ENCODE measurements around the gene LPP.
"Not testable (repeated sequence)": the region's sequence is repeated elsewhere in the genome, so short reads cannot be mapped to it uniquely, and the experiment has no call there.

Gene LPP

GRCh38 chr3:188402229-188402628, 248.3 kb downstream of the LPP start:
- Mint-ChIP-seq H3K4me3 (no peak overlapping the region), H3K9me3 (peaks cover 10 to 11% of the 10 kb centered on the region in 2 donors), H3K27me3 (no peaks in the 10 kb centered on the region), H3K4me1 (peaks cover 73% of the 10 kb centered on the region), H3K27ac (no peak overlapping the region)
- ATAC-seq (no peak), DNase-seq (no peak)

GRCh38 chr3:188403404-188403803, 249.4 kb downstream of the LPP start:
- Mint-ChIP-seq H3K4me1 (peaks cover 61% of the 10 kb centered on the region), H3K4me3 (peak overlapping the region in 1 of 2 donors; percentile 21), H3K27ac (no peak overlapping the region)

GRCh38 chr3:188404124-188404523, 250.2 kb downstream of the LPP start:
- ATAC-seq = no peak
- Mint-ChIP-seq H3K27me3 (no peaks in the 10 kb centered on the region), H3K27ac (no peak overlapping the region), H3K4me3 (no peak overlapping the region), H3K4me1 (peaks cover 54% of the 10 kb centered on the region), H3K9me3 (peaks cover 10 to 11% of the 10 kb centered on the region in 2 donors)
- DNase-seq = no peak

More at GRCh38 chr3:188403404-188403803, 249.4 kb downstream of the LPP start:
- Mint-ChIP-seq H3K9me3 (peaks cover 10 to 11% of the 10 kb centered on the region in 2 donors), H3K27me3 (no peaks in the 10 kb centered on the region)
- ATAC-seq (peak; percentile 41), DNase-seq (no peak)

GRCh38 chr3:188404701-188405100, 250.7 kb downstream of the LPP start:
- peaks cover 49% of the 10 kb centered on the region for H3K4me1 Mint-ChIP-seq

GRCh38 chr3:188407158-188407880, 253.4 kb downstream of the LPP start:
- no peaks in the 10 kb centered on the region for H3K27me3 Mint-ChIP-seq
- no peak overlapping the region for H3K4me3 Mint-ChIP-seq
- peaks cover 5 to 6% of the 10 kb centered on the region in 2 donors for H3K9me3 Mint-ChIP-seq
- no peak overlapping the region for H3K27ac Mint-ChIP-seq
- ATAC-seq (no peak), DNase-seq (no peak)
- peaks cover 25% of the 10 kb centered on the region for H3K4me1 Mint-ChIP-seq

More at GRCh38 chr3:188404701-188405100, 250.7 kb downstream of the LPP start:
- Mint-ChIP-seq H3K4me3 (no peak overlapping the region), H3K27ac (peak overlapping the region in 1 of 2 donors; percentile 59), H3K27me3 (no peaks in the 10 kb centered on the region), H3K9me3 (peaks cover 10 to 11% of the 10 kb centered on the region in 2 donors)
- ATAC-seq (no peak), DNase-seq (no peak)

GRCh38 chr3:188408831-188409230, 254.9 kb downstream of the LPP start:
- ATAC-seq (no peak), DNase-seq (no peak)
- H3K4me1 Mint-ChIP-seq = peaks cover 10% of the 10 kb centered on the region
- no peaks in the 10 kb centered on the region for H3K9me3 Mint-ChIP-seq
- no peaks in the 10 kb centered on the region for H3K27me3 Mint-ChIP-seq
- no peak overlapping the region for H3K27ac Mint-ChIP-seq
- H3K4me3 Mint-ChIP-seq = no peak overlapping the region

DNA sequence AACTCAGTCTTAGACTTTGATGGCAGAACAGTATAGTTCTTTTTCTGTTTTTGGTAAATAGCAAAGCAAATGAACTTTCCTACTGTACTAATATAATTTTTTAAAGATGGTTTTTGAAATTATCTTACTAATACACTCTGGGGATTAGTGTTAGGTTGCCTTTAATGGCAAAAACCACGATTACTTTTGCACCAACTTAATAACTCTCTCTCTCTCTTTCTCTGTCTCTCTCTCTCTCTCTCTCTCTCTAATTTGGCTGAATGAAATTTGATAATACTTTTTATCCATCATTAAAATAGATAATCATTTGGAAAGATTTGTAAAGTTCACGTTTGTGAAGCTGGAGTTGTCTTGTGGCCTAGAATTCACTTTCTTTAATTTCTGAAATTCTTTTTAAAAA, 257.8 kb downstream of the LPP start:
- Mint-ChIP-seq H3K4me3 (no peak overlapping the region), H3K27me3 (no peaks in the 10 kb centered on the region), H3K27ac (no peak overlapping the region), H3K4me1 (no peaks in the 10 kb centered on the region), H3K9me3 (no peaks in the 10 kb centered on the region)
- DNase-seq = no peak
- no peak for ATAC-seq

GRCh38 chr3:188415196-188415595, 261.2 kb downstream of the LPP start:
- Mint-ChIP-seq H3K9me3 (no peaks in the 10 kb centered on the region), H3K4me1 (peaks cover 11% of the 10 kb centered on the region), H3K27me3 (no peaks in the 10 kb centered on the region), H3K27ac (no peak overlapping the region), H3K4me3 (no peak overlapping the region)
- ATAC-seq = no peak
- DNase-seq = no peak

DNA sequence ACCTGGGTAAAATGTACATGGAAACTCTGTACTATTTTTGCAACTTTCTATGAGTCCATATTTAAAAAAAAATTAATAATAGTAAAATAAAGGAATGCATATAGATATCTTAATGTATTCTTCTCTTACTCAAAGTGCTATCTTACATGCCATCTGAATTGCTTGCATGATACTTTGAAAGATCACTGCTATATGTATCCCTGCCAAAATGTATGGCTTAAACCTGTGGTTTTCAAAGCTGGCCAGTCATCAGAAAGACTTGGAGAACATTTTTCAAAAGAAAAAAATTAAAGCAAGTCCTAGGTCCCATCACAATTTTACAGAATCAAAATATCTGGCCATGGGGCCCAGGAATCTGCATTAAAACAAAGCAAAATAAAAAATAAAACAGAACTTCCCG, 262.1 kb downstream of the LPP start:
- Mint-ChIP-seq H3K4me1 (peaks cover 11% of the 10 kb centered on the region), H3K9me3 (no peaks in the 10 kb centered on the region), H3K27ac (no peak overlapping the region), H3K4me3 (no peak overlapping the region), H3K27me3 (no peaks in the 10 kb centered on the region)
- DNase-seq = no peak
- ATAC-seq = no peak

- H3K27me3 Mint-ChIP-seq = no peaks in the 10 kb centered on the region
- H3K27ac Mint-ChIP-seq = no peak overlapping the region
- H3K4me3 Mint-ChIP-seq = no peak overlapping the region
- H3K4me1 Mint-ChIP-seq = peaks cover 11% of the 10 kb centered on the region
- no peaks in the 10 kb centered on the region for H3K9me3 Mint-ChIP-seq
- ATAC-seq (no peak), DNase-seq (no peak)
Observed at GRCh38 chr3:188417271-188417696, 263.3 kb downstream of the LPP start.

DNA sequence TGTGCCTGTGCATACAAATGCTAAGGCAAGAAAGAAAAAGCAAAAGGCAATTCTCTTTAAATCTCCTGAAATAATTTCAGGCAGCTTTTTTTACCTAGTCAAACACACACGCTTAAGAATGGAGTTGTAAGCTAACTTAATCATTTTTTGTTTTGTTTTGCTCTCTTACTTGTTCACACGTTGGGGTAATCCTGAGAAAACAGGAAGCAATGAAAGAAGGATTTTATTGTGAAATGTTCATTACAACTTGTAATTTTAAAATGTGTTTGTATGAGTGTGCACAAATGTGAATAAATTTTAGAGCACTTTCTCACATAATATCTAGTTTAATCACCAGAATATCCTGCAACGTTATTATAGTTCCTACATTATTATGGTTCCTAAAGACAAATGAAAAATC, 263.8 kb downstream of the LPP start:
- Mint-ChIP-seq H3K27ac (no peak overlapping the region), H3K27me3 (no peaks in the 10 kb centered on the region), H3K4me3 (no peak overlapping the region), H3K9me3 (no peaks in the 10 kb centered on the region), H3K4me1 (peaks cover 11% of the 10 kb centered on the region)
- DNase-seq (no peak), ATAC-seq (no peak)

DNA sequence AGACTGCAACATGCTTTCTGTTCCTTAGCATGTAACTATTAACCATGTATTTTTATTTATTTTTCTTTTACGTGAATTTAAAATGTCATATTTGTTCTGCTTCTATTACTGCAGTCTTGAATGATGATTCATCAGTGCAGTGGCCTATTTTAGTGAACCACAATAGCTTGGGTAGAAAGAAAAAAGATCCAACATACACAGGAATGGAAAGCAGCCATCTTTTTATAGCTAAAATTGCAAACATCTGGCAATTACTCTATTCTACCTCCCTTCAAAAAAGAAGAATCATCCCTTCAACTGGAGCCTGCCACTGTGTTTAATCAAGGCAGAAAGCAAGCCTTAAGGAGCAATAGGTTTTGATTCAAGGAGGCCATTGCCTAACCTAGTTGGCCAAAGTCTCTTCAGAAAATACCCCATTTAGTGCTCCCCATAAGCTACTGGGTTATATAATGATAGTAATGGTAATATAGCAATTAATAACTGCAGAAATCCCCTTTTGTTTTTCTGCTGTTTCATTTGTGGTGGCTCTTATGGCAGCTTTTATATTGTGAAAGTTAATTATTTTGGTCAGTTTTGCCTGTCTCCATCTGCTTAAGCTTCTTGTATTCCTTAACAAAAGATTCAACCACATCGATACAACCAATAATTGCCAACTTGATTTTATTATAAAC, 267.3 kb downstream of the LPP start:
- H3K4me1 Mint-ChIP-seq = peaks cover 11% of the 10 kb centered on the region
- peaks cover 18 to 24% of the 10 kb centered on the region in 2 donors for H3K9me3 Mint-ChIP-seq
- no peak overlapping the region for H3K27ac Mint-ChIP-seq
- ATAC-seq (no peak), DNase-seq (no peak)
- no peaks in the 10 kb centered on the region for H3K27me3 Mint-ChIP-seq
- H3K4me3 Mint-ChIP-seq = no peak overlapping the region

DNA sequence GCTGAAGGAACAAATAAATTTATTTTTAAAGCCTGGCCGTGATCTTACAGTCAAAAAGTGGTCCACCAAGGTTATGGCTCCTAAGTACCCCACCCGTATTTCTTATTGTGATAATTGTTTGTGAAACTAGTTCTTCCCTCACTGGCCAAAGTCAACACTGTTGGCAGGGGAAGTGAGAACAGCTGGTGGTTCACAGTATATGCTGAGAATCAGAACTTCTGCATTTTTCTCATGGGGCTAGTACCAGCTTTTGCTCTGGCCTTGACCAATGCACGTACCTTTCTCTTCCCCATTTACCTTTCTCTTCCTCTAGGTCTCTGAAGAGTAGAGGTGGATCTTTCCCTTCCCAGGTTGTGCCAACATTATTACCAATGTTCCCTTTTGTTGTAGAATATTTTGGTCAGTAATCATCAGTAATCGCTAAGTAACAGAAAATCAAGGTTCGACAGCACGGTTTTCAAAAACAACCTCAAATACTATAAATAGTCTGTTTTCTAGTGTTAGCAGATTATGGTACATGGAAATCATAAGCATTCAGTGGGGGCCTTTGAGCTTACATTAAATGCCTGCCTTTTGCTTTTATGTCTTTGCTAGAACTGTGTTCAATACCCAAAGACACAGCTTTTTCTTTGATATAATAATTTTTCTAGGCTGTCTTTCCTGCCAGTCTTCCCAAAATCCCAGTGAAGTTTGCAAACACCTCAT, 268.0 kb downstream of the LPP start:
- Mint-ChIP-seq H3K27ac (no peak overlapping the region), H3K27me3 (no peaks in the 10 kb centered on the region), H3K9me3 (peaks cover 24 to 31% of the 10 kb centered on the region in 2 donors), H3K4me1 (peaks cover 10% of the 10 kb centered on the region), H3K4me3 (no peak overlapping the region)
- DNase-seq (no peak), ATAC-seq (no peak)

- DNase-seq, H3K4me3 Mint-ChIP-seq, H3K27me3 Mint-ChIP-seq, H3K4me1 Mint-ChIP-seq, ATAC-seq, H3K27ac Mint-ChIP-seq: not testable (repeated sequence)
- peaks cover 24 to 37% of the 10 kb centered on the region in 2 donors for H3K9me3 Mint-ChIP-seq
Observed at GRCh38 chr3:188427981-188428380, 274.0 kb downstream of the LPP start.

GRCh38 chr3:188431040-188431439, 277.1 kb downstream of the LPP start:
- H3K27ac Mint-ChIP-seq = no peak overlapping the region
- H3K27me3 Mint-ChIP-seq = no peaks in the 10 kb centered on the region
- H3K9me3 Mint-ChIP-seq = peaks cover 8 to 16% of the 10 kb centered on the region in 2 donors
- no peak for DNase-seq
- no peak for ATAC-seq
- peaks cover 24% of the 10 kb centered on the region for H3K4me1 Mint-ChIP-seq
- no peak overlapping the region for H3K4me3 Mint-ChIP-seq

GRCh38 chr3:188431553-188431952, 277.6 kb downstream of the LPP start:
- DNase-seq = no peak

More at GRCh38 chr3:188431553-188431952, 277.6 kb downstream of the LPP start:
- Mint-ChIP-seq H3K27me3 (no peaks in the 10 kb centered on the region), H3K9me3 (peaks cover 3 to 11% of the 10 kb centered on the region in 2 donors), H3K4me1 (peaks cover 24% of the 10 kb centered on the region), H3K27ac (peak overlapping the region in 1 of 2 donors; percentile 21), H3K4me3 (no peak overlapping the region)
- no peak for ATAC-seq
